Measurements from ENCODE around the gene PFN4. TPM values are rescaled to one million over a fixed set of nuclear protein-coding genes. Genes with fewer than 3 reads are reported as not detected.

The PFN4 gene
- total and polyA plus RNA-seq, 9 of the 15 experiments (the other 6 are each of a cell fraction or from before 2014, with no cell fraction given): 0.07 to 0.54 (median 0.31) TPM; not detected in 2

DNA sequence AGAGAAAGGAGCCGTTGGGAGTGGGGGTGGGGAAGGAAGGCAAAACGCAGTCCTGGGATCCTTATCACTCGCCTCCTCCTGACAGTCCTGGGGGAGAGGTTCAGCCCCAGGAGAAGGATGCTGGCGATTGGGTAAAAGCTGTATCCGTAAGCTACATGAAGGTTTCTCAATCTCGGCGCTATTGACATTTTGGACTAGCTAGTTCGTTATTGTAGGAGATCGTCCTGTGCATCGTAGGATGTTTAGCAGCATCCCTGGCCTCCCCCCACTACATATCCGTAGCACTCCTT, 38.0 kb downstream of the PFN4 start (continued):
- TF ChIP-seq ZFX (CRISPR knock-in tag; IDR thresholded peaks at IDR 0.05) (no peak), PHB2 (IDR thresholded peaks at IDR 0.05; ENCODE audit: low read depth) (no peak), NRF1 (conservative IDR thresholded peaks at IDR 0.05 in 1 of 2, IDR thresholded peaks at IDR 0.05 in 1 of 2) (no peak), CEBPB (tag; IDR thresholded peaks at IDR 0.05) (peak; percentile 42; the same call in 1 of the 2 replicates), ZNF77 (CRISPR knock-in tag; IDR thresholded peaks at IDR 0.05) (no peak), CREB1 (IDR thresholded peaks at IDR 0.05) (no peak), CREB1 (CRISPR knock-in tag; IDR thresholded peaks at IDR 0.05) (no peak), CBFA2T3 (IDR thresholded peaks at IDR 0.05) (peak; percentile 52), ELF1 (tag; IDR thresholded peaks at IDR 0.05) (peak; percentile 9; the same call in 1 of the 2 replicates), ZNF766 (CRISPR knock-in tag; conservative IDR thresholded peaks at IDR 0.05) (0 out of 2 replicates have a peak, but pooled peaks have one; percentile 36), SIN3A (IDR thresholded peaks at IDR 0.05; ENCODE audit: borderline replicate concordance in 2 of 2, control insufficient read depth in 1 of 2, low read depth in 2 of 2, low read length in 2 of 2) (no peak), DIDO1 (tag; IDR thresholded peaks at IDR 0.05; ENCODE audit: low read depth) (no peak), CTBP1 (IDR thresholded peaks at IDR 0.05; ENCODE audit: borderline replicate concordance) (peak; percentile 14)
- TF ChIP-seq, protein P1, sequence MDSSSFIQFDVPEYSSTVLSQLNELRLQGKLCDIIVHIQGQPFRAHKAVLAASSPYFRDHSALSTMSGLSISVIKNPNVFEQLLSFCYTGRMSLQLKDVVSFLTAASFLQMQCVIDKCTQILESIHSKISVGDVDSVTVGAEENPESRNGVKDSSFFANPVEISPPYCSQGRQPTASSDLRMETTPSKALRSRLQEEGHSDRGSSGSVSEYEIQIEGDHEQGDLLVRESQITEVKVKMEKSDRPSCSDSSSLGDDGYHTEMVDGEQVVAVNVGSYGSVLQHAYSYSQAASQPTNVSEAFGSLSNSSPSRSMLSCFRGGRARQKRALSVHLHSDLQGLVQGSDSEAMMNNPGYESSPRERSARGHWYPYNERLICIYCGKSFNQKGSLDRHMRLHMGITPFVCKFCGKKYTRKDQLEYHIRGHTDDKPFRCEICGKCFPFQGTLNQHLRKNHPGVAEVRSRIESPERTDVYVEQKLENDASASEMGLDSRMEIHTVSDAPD (CRISPR knock-in tag; IDR thresholded peaks at IDR 0.05): no peak
